ENCODE data around the gene MCU. TPM values are rescaled to one million over a fixed set of nuclear protein-coding genes. Genes with fewer than 3 reads are reported as not detected.
"Not testable (repeated sequence)": the region's sequence is repeated elsewhere in the genome, so short reads cannot be mapped to it uniquely, and the experiment has no call there.

Gene MCU
- total RNA-seq, 1 experiment from 2014 or later = 11.1 TPM

DNA sequence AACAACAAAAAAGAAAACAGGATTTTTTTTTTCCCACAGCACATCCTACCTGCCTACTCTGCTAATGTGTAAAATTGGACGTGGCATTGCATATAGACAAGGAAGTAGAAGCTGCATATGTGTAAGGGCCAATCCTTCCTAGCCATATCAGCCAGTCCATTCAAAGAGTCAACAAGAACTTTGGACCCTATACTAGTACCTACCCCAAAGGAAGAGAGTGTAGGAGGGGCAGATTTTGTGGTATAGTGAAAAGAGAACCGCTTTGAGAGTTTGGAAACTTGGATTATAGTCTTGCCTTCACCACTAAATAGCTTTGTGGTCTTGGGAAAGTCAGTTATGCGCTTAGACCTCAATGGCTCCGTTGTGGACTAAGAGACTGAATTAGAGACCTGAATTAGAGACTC lies 12.1 kb upstream of the MCU start:
- in situ Hi-C loops (cut with HindIII; ENCODE audit: low pct_unique_long_range_greater_than_20kb, low sequenced_read_pairs) = loop anchor here (25.0 kb wide), 1 partner anchor 193 kb away; no protein-coding TSS in a partner anchor
- DNase-seq (ENCODE audit: low read depth, low spot score) = peak; percentile 58

- in situ Hi-C loops (cut with HindIII; ENCODE audit: low pct_unique_long_range_greater_than_20kb, low sequenced_read_pairs) = loop anchor here (25.0 kb wide), 1 partner anchor 195 kb away; no protein-coding TSS in a partner anchor
- DNase-seq (ENCODE audit: low read depth, low spot score) = peak; percentile 24
Observed at GRCh38 chr10:72682638-72683037, 9.3 kb upstream of the MCU start.

DNA sequence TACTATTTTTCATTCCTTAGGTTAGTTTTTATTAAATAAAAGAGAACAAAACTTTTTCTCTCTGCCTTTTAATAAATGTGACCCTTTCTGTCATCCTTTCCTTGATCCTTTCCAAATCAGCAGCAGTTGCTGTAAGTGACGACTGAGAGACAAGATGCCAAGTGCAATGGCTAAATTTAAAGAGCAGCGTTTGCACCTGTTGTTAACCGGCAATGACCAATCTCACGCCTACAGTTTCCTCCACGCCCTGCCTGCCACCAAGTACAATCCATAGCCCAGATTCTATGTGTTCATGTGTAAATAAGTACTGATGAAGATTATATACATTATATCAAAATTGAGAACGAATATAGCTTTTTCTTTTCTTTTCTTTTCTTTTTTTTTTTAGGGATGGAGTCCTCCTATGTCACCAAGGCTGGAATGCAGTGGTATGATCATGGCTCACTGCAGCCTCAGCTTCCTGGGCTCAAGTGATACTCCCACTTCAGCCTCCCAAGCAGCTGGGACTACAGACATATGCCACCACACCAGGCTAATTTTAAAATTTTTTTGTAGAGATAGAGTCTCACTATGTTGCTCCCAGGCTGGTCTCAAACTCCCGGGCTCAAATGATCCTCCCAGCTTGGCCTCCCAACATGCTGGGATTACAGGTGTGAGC lies 6.5 kb upstream of the MCU start:
- in situ Hi-C loops (cut with HindIII; ENCODE audit: low pct_unique_long_range_greater_than_20kb, low sequenced_read_pairs) = loop anchor here (25.0 kb wide), 1 partner anchor 198 kb away; no protein-coding TSS in a partner anchor

GRCh38 chr10:72686430-72686829 lies 5.5 kb upstream of the MCU start:
- not testable (repeated sequence) for DNase-seq (ENCODE audit: low read depth, low spot score)
- in situ Hi-C loops (cut with HindIII; ENCODE audit: low pct_unique_long_range_greater_than_20kb, low sequenced_read_pairs) = loop anchor here (25.0 kb wide), 1 partner anchor 199 kb away; no protein-coding TSS in a partner anchor

More for the DNA sequence above, 6.5 kb upstream of the MCU start:
- no peak for DNase-seq (ENCODE audit: low read depth, low spot score)

GRCh38 chr10:72687035-72687434 lies 4.9 kb upstream of the MCU start:
- DNase-seq (ENCODE audit: low read depth, low spot score) = no peak
- in situ Hi-C loops (cut with HindIII; ENCODE audit: low pct_unique_long_range_greater_than_20kb, low sequenced_read_pairs) = loop anchor here (25.0 kb wide), 1 partner anchor 200 kb away; no protein-coding TSS in a partner anchor

DNA sequence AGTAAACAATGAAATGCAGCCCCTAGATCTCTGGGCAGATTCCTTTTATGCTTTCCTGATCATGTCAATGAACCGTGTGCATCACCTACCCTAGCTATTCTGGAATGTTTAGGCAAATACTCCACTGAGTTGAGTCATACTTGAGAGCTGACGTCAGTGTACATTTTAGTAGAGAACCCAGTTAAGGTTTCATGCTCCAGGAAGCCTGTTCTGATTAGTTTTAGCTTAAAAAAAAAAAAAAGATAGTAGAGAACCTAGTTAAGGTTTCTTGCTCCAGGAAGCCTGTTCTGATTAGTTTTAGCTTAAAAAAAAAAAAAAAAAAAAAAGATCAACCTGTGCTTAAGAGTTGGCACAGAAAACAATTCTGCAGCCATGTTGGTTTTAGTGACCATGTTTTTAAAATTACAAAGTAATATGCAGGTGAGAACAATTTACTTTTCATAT lies 3.7 kb upstream of the MCU start:
- DNase-seq (ENCODE audit: low read depth, low spot score) = no peak
- in situ Hi-C loops (cut with HindIII; ENCODE audit: low pct_unique_long_range_greater_than_20kb, low sequenced_read_pairs) = loop anchor here (25.0 kb wide), 1 partner anchor 201 kb away; no protein-coding TSS in a partner anchor

GRCh38 chr10:72689660-72690059 lies 2.3 kb upstream of the MCU start:
- DNase-seq (ENCODE audit: low read depth, low spot score) = no peak
- in situ Hi-C loops (cut with HindIII; ENCODE audit: low pct_unique_long_range_greater_than_20kb, low sequenced_read_pairs) = loop anchor here (25.0 kb wide), 1 partner anchor 202 kb away; no protein-coding TSS in a partner anchor

DNA sequence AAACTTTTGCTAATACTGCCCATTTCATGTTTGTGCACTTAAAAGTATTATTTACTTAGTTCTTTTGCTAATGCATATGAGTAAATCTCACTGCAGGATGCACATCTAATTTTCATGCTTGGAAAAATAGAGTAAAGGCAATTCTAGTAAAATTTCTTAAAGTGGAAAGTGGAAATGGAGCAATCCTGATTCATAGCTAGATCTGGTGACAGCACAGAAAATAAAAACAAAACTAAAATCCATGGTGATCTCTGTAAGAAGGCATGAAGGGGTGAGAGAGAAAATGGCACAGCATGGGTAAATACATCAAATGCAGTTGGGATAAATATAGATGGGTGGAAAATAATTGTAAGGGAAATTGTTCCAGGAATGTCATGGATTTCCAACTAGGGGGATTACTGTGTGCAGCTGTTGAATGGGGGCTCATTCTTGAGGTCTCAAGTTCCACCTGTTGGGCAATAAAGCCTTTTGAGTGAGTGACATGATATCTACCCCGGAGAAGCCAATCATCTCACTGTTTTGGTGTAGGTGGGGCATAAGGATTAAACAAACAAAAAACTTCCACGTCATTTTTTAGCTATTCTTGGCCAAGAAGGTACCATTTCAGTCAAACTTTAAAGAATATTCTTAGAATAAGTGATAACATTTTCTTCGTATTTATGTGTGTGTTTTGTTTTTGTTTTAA lies 1.7 kb upstream of the MCU start:
- in situ Hi-C loops (cut with HindIII; ENCODE audit: low pct_unique_long_range_greater_than_20kb, low sequenced_read_pairs) = loop anchor here (25.0 kb wide), 1 partner anchor 203 kb away; no protein-coding TSS in a partner anchor
- no peak for DNase-seq (ENCODE audit: low read depth, low spot score)

DNA sequence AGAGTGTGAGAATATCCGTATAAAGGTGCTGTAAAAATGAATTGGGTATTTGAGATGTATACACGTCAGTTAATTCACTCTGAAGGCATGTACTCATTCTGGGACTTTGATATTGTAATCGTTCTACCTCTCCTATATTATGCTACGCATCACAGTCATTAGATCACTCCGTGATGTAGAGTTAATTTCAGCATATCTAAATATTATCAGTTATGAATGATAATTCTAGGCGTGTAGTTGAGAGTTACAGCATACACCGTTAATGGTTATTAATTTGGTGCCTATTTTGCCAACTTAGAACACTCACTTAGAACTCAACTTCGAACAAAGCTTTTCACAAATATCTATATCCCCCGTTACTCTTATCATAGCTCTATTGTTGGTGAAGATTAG lies 477 bp upstream of the MCU start:
- in situ Hi-C loops (cut with HindIII; ENCODE audit: low pct_unique_long_range_greater_than_20kb, low sequenced_read_pairs) = loop anchor here (25.0 kb wide), 1 partner anchor 204 kb away; no protein-coding TSS in a partner anchor

GRCh38 chr10:72692744-72692993 lies 726 bp downstream of the MCU start:
- no peak for DNase-seq (ENCODE audit: low read depth, low spot score)
- in situ Hi-C loops (cut with HindIII; ENCODE audit: low pct_unique_long_range_greater_than_20kb, low sequenced_read_pairs) = loop anchor here (25.0 kb wide), 1 partner anchor 205 kb away; no protein-coding TSS in a partner anchor

More for the DNA sequence above, 477 bp upstream of the MCU start:
- no peak for DNase-seq (ENCODE audit: low read depth, low spot score)

GRCh38 chr10:72692994-72693781 lies 1.2 kb downstream of the MCU start:
- in situ Hi-C loops (cut with HindIII; ENCODE audit: low pct_unique_long_range_greater_than_20kb, low sequenced_read_pairs) = loop anchor here (25.0 kb wide), 1 partner anchor 206 kb away; no protein-coding TSS in a partner anchor
- no peak for DNase-seq (ENCODE audit: low read depth, low spot score)

DNA sequence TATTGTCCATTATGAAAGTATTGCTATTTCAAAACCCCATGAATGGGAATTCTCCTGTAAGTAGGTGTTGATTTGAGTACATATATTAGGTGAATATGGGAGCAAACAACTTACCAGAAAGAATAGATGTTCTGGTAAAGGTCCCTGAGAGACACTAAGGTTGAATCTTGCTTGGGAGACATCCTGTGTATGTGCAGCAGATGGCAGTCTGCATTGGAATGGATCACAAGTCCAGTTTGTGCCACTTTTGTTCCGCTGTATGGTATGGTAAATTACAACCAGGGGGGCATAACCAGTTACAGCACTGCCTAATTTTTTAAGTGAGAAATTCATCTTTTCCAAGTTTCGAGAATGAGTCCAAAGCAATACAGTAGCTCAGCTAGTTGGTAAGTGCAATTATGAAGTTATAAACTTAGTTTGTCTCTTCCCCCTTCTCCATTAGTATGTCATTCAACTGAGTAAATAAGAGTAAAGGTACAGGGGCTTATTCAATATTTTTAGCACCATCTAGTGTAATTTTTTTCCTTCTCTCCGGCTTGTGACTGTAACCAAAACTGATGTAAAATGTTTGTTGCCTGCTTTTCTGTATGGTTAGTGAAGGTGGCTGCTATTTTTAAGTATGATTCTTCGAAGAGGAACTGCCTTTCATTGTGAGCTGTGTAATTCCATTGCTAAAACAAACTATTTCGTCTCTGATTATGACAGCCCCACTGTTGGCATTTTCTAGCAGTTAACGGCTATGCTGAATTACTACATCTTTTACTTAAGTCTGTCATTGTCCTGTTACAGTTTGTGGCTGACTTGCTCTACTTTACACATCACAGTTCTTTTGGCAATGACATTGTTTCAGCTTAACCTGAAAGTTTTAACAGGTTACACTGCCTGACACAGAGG lies 2.8 kb downstream of the MCU start:
- in situ Hi-C loops (cut with HindIII; ENCODE audit: low pct_unique_long_range_greater_than_20kb, low sequenced_read_pairs) = loop anchor here (25.0 kb wide), 1 partner anchor 207 kb away; no protein-coding TSS in a partner anchor
- DNase-seq (ENCODE audit: low read depth, low spot score) = peak; percentile 43

DNA sequence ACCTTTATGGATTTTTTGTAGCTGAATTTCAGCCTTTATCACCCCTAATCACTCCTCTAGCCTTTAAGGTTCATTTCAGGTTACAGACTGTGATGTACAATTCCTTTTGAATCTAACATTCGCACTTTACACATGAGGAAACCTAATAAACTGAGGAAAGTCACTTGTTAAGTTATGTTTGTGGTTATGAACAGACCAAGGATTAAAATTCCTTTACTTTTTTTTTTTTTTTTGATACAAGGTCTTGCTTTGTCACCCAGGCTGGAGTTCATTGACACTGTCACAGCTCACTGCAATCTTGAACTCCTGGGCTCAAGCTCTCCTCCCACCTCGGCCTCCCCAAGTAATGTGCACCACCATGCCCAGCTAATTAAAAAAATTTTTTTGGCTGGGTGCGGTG lies 3.6 kb downstream of the MCU start:
- in situ Hi-C loops (cut with HindIII; ENCODE audit: low pct_unique_long_range_greater_than_20kb, low sequenced_read_pairs) = loop anchor here (25.0 kb wide), 1 partner anchor 208 kb away; no protein-coding TSS in a partner anchor

GRCh38 chr10:72697716-72698115 lies 5.8 kb downstream of the MCU start:
- in situ Hi-C loops (cut with HindIII; ENCODE audit: low pct_unique_long_range_greater_than_20kb, low sequenced_read_pairs) = loop anchor here (25.0 kb wide), 1 partner anchor 210 kb away; no protein-coding TSS in a partner anchor
- DNase-seq (ENCODE audit: low read depth, low spot score) = no peak

More for the DNA sequence above, 3.6 kb downstream of the MCU start:
- DNase-seq (ENCODE audit: low read depth, low spot score) = no peak

- in situ Hi-C loops (cut with HindIII; ENCODE audit: low pct_unique_long_range_greater_than_20kb, low sequenced_read_pairs); DNase-seq (ENCODE audit: low read depth, low spot score): not testable (repeated sequence)
Observed at GRCh38 chr10:72702465-72702864, 10.5 kb downstream of the MCU start.

DNA sequence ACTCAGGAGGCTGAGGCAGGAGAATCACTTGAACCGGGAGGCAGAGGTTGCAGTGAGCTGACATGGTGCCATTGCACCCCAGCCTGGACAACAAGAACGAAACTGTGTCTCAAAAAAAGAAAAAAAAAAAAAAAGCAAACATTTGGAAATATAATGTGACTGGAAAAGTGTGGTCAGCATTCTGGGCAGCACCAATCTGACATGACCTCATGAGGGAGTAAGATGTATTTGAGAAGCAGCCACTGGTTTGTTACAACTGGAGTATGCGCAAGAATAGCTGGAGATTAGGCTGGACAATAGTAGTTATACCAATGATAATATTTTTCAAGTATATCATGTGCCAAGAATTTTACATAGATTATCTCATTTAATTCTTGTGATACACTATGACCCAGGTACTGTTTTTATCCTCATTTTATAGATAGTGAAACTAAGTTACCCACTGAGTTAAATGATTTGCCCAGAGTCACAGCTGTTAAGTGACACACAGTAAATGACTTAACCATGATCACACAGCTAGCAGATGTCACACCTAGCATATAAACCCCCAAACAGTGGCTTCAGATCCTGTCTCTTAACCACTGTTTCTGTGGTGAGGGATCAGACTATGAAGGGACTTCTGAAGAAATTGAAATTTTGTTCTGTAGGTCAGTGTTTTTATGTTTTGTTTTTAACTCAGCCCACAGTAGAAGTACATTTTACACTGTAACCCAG lies 11.1 kb downstream of the MCU start:
- no peak for DNase-seq (ENCODE audit: low read depth, low spot score)

More for the DNA sequence above, 11.1 kb downstream of the MCU start:
- in situ Hi-C loops (cut with HindIII; ENCODE audit: low pct_unique_long_range_greater_than_20kb, low sequenced_read_pairs) = no loop called here
